Measurements from ENCODE around the gene SPPL3.

SPPL3 gene

GRCh38 chr12:120831648-120832267 is 72.4 kb downstream of the SPPL3 start:
- Histone ChIP-seq H3K4me1 (ENCODE audit: control insufficient read depth in 1 of 2, insufficient read depth in 1 of 2, low read depth in 1 of 2, low read length in 1 of 2) (peaks cover 12 to 23% of the 10 kb centered on the region in 2 experiments), H3K9me3 (no peaks in the 10 kb centered on the region), H3K4me3 (ENCODE audit: low read depth in 1 of 2, low read length in 1 of 2) (no peak overlapping the region), H3K27me3 (no peaks in the 10 kb centered on the region), H3K27ac (no peak overlapping the region), H3K36me3 (no peaks in the 10 kb centered on the region)
- TF ChIP-seq CTCF (IDR thresholded peaks at IDR 0.05) = no peak

GRCh38 chr12:120830966-120831365 is 73.2 kb downstream of the SPPL3 start:
- no peak for TF ChIP-seq CTCF (IDR thresholded peaks at IDR 0.05)

GRCh38 chr12:120830052-120830940 is 73.9 kb downstream of the SPPL3 start:
- Histone ChIP-seq H3K27me3 (no peaks in the 10 kb centered on the region), H3K4me1 (ENCODE audit: control insufficient read depth in 1 of 2, insufficient read depth in 1 of 2, low read depth in 1 of 2, low read length in 1 of 2) (peaks cover 12 to 15% of the 10 kb centered on the region in 2 experiments), H3K4me3 (ENCODE audit: low read depth in 1 of 2, low read length in 1 of 2) (no peak overlapping the region), H3K9me3 (no peaks in the 10 kb centered on the region), H3K27ac (peak overlapping the region; percentile 46), H3K36me3 (no peaks in the 10 kb centered on the region)
- TF ChIP-seq CTCF (IDR thresholded peaks at IDR 0.05) = no peak

More at GRCh38 chr12:120830966-120831365, 73.2 kb downstream of the SPPL3 start:
- no peaks in the 10 kb centered on the region for H3K9me3 ChIP-seq
- H3K4me1 ChIP-seq (ENCODE audit: control insufficient read depth in 1 of 2, insufficient read depth in 1 of 2, low read depth in 1 of 2, low read length in 1 of 2) = peaks cover 12 to 20% of the 10 kb centered on the region in 2 experiments
- H3K27ac ChIP-seq = peak overlapping the region; percentile 46
- H3K27me3 ChIP-seq = no peaks in the 10 kb centered on the region
- H3K4me3 ChIP-seq (ENCODE audit: low read depth in 1 of 2, low read length in 1 of 2) = no peak overlapping the region
- H3K36me3 ChIP-seq = no peaks in the 10 kb centered on the region

- H3K4me3 ChIP-seq (ENCODE audit: low read depth in 1 of 2, low read length in 1 of 2) = no peak overlapping the region
- H3K4me1 ChIP-seq (ENCODE audit: control insufficient read depth in 1 of 2, insufficient read depth in 1 of 2, low read depth in 1 of 2, low read length in 1 of 2) = peaks cover 20 to 23% of the 10 kb centered on the region in 2 experiments
- no peaks in the 10 kb centered on the region for H3K9me3 ChIP-seq
- no peaks in the 10 kb centered on the region for H3K27me3 ChIP-seq
- H3K36me3 ChIP-seq = no peaks in the 10 kb centered on the region
- H3K27ac ChIP-seq = no peak overlapping the region
- TF ChIP-seq CTCF (IDR thresholded peaks at IDR 0.05) = no peak
Observed at GRCh38 chr12:120826335-120826734, 77.8 kb downstream of the SPPL3 start.

GRCh38 chr12:120825337-120825736 is 78.8 kb downstream of the SPPL3 start:
- Histone ChIP-seq H3K4me3 (ENCODE audit: low read depth in 1 of 2, low read length in 1 of 2) (no peak overlapping the region), H3K27ac (no peak overlapping the region), H3K9me3 (no peaks in the 10 kb centered on the region), H3K36me3 (no peaks in the 10 kb centered on the region), H3K4me1 (ENCODE audit: control insufficient read depth in 1 of 2, insufficient read depth in 1 of 2, low read depth in 1 of 2, low read length in 1 of 2) (peaks cover 25 to 33% of the 10 kb centered on the region in 2 experiments), H3K27me3 (no peaks in the 10 kb centered on the region)
- TF ChIP-seq CTCF (IDR thresholded peaks at IDR 0.05) = no peak

All from neutrophil (primary cell).